WTC11 (cell line): ENCODE results near the gene SYT8.

Experiments used
- CBFB ChIP-seq: sonication (generic); formaldehyde crosslinking; IDR thresholded peaks from 2 replicates; pipeline ENCODE4 v1.8.1; 2022; ENCODE audit warnings: mild to moderate bottlenecking, low read depth, missing genetic modification reagents
- CREM ChIP-seq: sonication (generic); formaldehyde crosslinking; IDR thresholded peaks from 2 replicates; pipeline ENCODE4 v1.8.1; 2022; ENCODE audit warnings: mild to moderate bottlenecking, missing genetic modification reagents, moderate library complexity
- CTCF ChIP-seq: fragments of 200-600 bp; IDR thresholded peaks from 2 replicates; pipeline ENCODE4 v1.8.0; 2022; ENCODE audit warnings: antibody characterized with exemption
- E2F5 ChIP-seq: sonication (generic); formaldehyde crosslinking; IDR thresholded peaks from 2 replicates; pipeline ENCODE4 v1.8.1; 2022; ENCODE audit warnings: mild to moderate bottlenecking, moderate library complexity, missing genetic modification reagents
- ETV6 ChIP-seq: sonication (generic); formaldehyde crosslinking; IDR thresholded peaks from 2 replicates; pipeline ENCODE4 v1.8.1; 2022; ENCODE audit warnings: mild to moderate bottlenecking, missing genetic modification reagents
- MAX ChIP-seq: sonication (generic); formaldehyde crosslinking; IDR thresholded peaks from 2 replicates; pipeline ENCODE4 v1.8.0; 2022; ENCODE audit warnings: mild to moderate bottlenecking, missing genetic modification reagents
- NFE2L1 ChIP-seq: sonication (generic); formaldehyde crosslinking; IDR thresholded peaks from 2 replicates; pipeline ENCODE4 v1.8.1; 2023; ENCODE audit warnings: missing genetic modification reagents
- TP53 ChIP-seq: sonication (generic); formaldehyde crosslinking; IDR thresholded peaks from 2 replicates; pipeline ENCODE4 v1.8.1; 2023; ENCODE audit warnings: mild to moderate bottlenecking, missing genetic modification reagents

GRCh38 chr11:1812274-1812673 is 22.5 kb upstream of the SYT8 start:
- TF ChIP-seq ETV6 (CRISPR knock-in tag): no peak
- TF ChIP-seq E2F5: no peak
- TF ChIP-seq NFE2L1 (CRISPR knock-in tag): no peak
- TF ChIP-seq CBFB (CRISPR knock-in tag): no peak
- no peak for TF ChIP-seq TP53
- TF ChIP-seq CTCF: no peak
- no peak for TF ChIP-seq MAX (CRISPR knock-in tag)
- TF ChIP-seq CREM: no peak
